Stimulated activated CD4-positive, alpha-beta T cell treated with anti-CD3 and anti-CD28 coated beads, TNF-alpha, amount 100 ng/mL, for 48 hours (primary cell): ENCODE results near the gene CT47C1.

ENCODE experiments used
- DNase-seq, 3 donors: peaks; one replicate each; pipeline ENCODE4 v3.0.0-alpha.2; 2020; ENCODE audit warnings: low read depth in 3 of 3

CT47C1 gene

GRCh38 chrX:119073200-119073905 lies 560 bp downstream of the CT47C1 start:
- no peak for DNase-seq

GRCh38 chrX:119073911-119074310 lies 1.1 kb downstream of the CT47C1 start:
- DNase-seq = no peak

GRCh38 chrX:119075270-119076025 lies 2.7 kb downstream of the CT47C1 start:
- no peak for DNase-seq

GRCh38 chrX:119082278-119082677 lies 9.5 kb downstream of the CT47C1 start:
- no peak for DNase-seq

- no peak for DNase-seq
Measured at GRCh38 chrX:119084766-119085165, 12.0 kb downstream of the CT47C1 start.

- DNase-seq = no peak
Measured at GRCh38 chrX:119087121-119087520, 14.3 kb downstream of the CT47C1 start.

- no peak for DNase-seq
Measured at GRCh38 chrX:119089619-119090018, 16.8 kb downstream of the CT47C1 start.

- DNase-seq = no peak
Measured at GRCh38 chrX:119090627-119091026, 17.8 kb downstream of the CT47C1 start.

- no peak for DNase-seq
Measured at GRCh38 chrX:119093991-119094735, 21.4 kb downstream of the CT47C1 start.

GRCh38 chrX:119094819-119095218 lies 22.0 kb downstream of the CT47C1 start:
- DNase-seq = no peak

- no peak for DNase-seq
Measured at GRCh38 chrX:119095936-119096335, 23.1 kb downstream of the CT47C1 start.

GRCh38 chrX:119101168-119101567 lies 28.4 kb downstream of the CT47C1 start:
- DNase-seq = no peak

- no peak for DNase-seq
Measured at GRCh38 chrX:119105826-119106225, 33.0 kb downstream of the CT47C1 start.

GRCh38 chrX:119107206-119107605 lies 34.4 kb downstream of the CT47C1 start:
- no peak for DNase-seq

GRCh38 chrX:119118780-119119395 lies 46.1 kb downstream of the CT47C1 start:
- DNase-seq = peak; percentile 7 to 30 (median 14)

- no peak for DNase-seq
Measured at GRCh38 chrX:119121341-119121740, 48.5 kb downstream of the CT47C1 start.
